ENCODE measurements around the gene SSTR1. TPM values are rescaled to one million over a fixed set of nuclear protein-coding genes. Genes with fewer than 3 reads are reported as not detected.
A peak's percentile ranks its signal among the peaks of the same experiment; 100 is the strongest.

The SSTR1 gene, protein sequence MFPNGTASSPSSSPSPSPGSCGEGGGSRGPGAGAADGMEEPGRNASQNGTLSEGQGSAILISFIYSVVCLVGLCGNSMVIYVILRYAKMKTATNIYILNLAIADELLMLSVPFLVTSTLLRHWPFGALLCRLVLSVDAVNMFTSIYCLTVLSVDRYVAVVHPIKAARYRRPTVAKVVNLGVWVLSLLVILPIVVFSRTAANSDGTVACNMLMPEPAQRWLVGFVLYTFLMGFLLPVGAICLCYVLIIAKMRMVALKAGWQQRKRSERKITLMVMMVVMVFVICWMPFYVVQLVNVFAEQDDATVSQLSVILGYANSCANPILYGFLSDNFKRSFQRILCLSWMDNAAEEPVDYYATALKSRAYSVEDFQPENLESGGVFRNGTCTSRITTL
- 0.21 TPM for total RNA-seq (ENCODE audit: unreplicated experiment)
- long read RNA-seq, result 0 reads

DNA sequence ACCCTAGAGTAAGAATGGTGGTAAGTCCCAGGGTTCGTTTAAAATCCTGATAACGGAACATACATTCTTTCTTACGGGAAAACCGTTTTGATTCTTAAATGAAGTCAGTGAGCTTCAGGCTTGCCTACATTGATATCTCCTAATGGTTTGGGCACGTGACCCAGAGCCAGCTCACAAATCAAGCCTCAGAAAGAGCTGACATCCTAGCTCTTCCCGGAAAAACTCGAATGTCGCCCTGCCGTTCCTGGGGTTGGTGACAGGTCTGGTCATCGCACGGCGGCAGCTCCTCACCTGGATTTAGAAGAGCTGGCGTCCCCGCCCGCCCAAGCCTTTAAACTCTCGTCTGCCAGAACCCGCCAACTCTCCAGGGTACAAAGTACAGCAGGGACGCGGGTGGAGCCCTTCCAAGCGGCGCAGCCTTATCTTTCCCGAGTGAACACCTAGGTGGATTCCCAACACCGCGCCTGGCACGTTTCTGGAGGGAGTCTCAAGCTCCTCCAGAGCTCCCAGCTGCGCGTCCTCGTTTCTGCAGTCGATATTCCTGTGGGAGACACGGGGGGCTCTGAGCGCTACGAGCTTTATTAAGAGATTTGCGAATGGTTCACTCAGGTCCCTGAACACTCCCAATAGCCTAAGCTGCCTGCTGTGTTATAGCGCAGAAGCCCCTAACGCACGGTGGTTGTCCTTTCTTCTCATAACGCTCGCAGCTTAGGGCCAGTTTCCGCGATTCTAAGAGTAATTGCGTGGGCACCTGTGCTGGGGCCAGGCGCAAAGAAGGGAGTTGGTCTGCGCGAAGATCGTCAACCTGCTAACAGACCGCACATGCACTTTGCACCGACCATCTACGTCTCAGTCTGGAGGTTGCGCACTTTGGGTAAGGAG, at the start of gene SSTR1:
TSS of gene SSTR1 (plus strand) at position 169 of the 882 bp plus-strand sequence. CDS start 1,486 bp downstream, outside the sequence.
- DNase-seq (ENCODE audit: low spot score), result no peak
- Mint-ChIP-seq H3K4me3 (ENCODE audit: unreplicated experiment) (peak within 1 kb of the TSS; percentile 92), H3K27ac (ENCODE audit: unreplicated experiment) (peak within 1 kb of the TSS; percentile 64), H3K36me3 (ENCODE audit: low read depth, unreplicated experiment) (peaks cover 7% of the 10 kb centered on the region), H3K9me3 (ENCODE audit: unreplicated experiment) (no peaks in the 10 kb centered on the region), H3K4me1 (ENCODE audit: unreplicated experiment) (peaks cover 32% of the 10 kb centered on the region), H3K27me3 (ENCODE audit: unreplicated experiment) (peaks cover 26% of the 10 kb centered on the region)
- TF ChIP-seq, protein P1, sequence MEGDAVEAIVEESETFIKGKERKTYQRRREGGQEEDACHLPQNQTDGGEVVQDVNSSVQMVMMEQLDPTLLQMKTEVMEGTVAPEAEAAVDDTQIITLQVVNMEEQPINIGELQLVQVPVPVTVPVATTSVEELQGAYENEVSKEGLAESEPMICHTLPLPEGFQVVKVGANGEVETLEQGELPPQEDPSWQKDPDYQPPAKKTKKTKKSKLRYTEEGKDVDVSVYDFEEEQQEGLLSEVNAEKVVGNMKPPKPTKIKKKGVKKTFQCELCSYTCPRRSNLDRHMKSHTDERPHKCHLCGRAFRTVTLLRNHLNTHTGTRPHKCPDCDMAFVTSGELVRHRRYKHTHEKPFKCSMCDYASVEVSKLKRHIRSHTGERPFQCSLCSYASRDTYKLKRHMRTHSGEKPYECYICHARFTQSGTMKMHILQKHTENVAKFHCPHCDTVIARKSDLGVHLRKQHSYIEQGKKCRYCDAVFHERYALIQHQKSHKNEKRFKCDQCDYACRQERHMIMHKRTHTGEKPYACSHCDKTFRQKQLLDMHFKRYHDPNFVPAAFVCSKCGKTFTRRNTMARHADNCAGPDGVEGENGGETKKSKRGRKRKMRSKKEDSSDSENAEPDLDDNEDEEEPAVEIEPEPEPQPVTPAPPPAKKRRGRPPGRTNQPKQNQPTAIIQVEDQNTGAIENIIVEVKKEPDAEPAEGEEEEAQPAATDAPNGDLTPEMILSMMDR (IDR thresholded peaks at IDR 0.05; ENCODE audit: unreplicated experiment), result no peak

DNA sequence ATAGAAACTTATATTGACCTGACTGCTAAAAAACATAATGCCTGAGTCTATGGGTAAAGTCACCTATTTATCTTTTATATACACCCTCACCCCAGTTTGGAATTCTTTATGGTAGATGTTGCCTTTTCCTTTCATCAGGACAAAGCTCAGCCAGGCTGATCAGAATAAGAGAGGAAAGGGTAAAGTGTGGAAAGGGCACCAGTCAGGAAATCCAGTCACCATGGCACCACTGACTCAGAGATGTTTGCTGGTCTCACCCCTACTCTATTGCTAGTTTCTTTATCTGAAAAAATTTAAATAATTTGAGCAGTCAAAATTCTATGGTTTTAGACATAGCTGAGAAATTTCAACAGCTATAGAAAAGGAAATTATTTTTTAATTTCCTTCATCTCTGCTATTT, 49.2 kb upstream of the SSTR1 start:
- Mint-ChIP-seq H3K36me3 (ENCODE audit: low read depth, unreplicated experiment) (no peaks in the 10 kb centered on the region), H3K27me3 (ENCODE audit: unreplicated experiment) (no peaks in the 10 kb centered on the region), H3K9me3 (ENCODE audit: unreplicated experiment) (no peaks in the 10 kb centered on the region), H3K4me1 (ENCODE audit: unreplicated experiment) (no peaks in the 10 kb centered on the region), H3K4me3 (ENCODE audit: unreplicated experiment) (no peak overlapping the region), H3K27ac (ENCODE audit: unreplicated experiment) (no peak overlapping the region)
- DNase-seq (ENCODE audit: low spot score), result no peak
- TF ChIP-seq, protein P1 (IDR thresholded peaks at IDR 0.05; ENCODE audit: unreplicated experiment), result no peak

DNA sequence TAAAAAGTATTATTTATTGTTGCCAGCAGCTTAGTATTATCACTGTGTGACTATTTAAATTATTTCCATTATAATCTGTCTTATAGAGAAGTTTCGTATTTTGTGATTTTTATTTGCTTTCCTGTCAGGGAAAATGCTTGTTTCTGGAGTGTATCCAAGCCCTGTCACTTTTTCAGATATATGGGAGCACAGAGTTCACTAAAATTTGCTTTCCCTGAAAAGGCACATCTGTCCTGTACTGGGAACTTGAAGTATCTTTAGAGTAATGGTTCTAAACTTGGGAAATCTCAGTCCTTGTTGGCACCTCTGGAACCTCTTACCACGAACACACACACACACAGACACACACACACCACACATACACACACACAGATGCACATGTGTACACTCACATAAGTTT, 39.3 kb upstream of the SSTR1 start:
- no peaks in the 10 kb centered on the region for H3K27me3 Mint-ChIP-seq (ENCODE audit: unreplicated experiment)
- no peak overlapping the region for H3K27ac Mint-ChIP-seq (ENCODE audit: unreplicated experiment)
- no peaks in the 10 kb centered on the region for H3K36me3 Mint-ChIP-seq (ENCODE audit: low read depth, unreplicated experiment)
- DNase-seq (ENCODE audit: low spot score), result no peak
- TF ChIP-seq, protein P1 (IDR thresholded peaks at IDR 0.05; ENCODE audit: unreplicated experiment), result no peak
- H3K4me1 Mint-ChIP-seq (ENCODE audit: unreplicated experiment), result peaks cover 3% of the 10 kb centered on the region
- no peak overlapping the region for H3K4me3 Mint-ChIP-seq (ENCODE audit: unreplicated experiment)
- no peaks in the 10 kb centered on the region for H3K9me3 Mint-ChIP-seq (ENCODE audit: unreplicated experiment)

DNA sequence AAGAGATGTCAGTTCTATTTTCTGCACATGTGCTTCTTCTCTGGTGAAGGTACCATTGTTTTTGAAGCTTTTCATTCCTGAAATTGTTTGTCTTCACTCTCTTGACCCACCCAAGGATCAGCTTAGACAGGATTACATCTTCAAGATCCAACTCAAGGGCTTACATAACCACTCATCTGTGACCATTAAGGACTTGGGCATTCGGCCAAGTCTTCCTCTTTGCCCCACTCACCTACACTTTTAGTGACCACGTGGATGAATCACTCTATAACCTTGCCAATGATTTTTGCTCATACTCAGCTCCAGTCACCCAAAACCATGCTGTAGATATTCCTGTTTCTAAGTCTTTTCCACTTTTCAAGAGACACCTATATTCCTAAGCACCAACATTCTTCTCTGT, 36.5 kb upstream of the SSTR1 start:
- Mint-ChIP-seq H3K4me3 (ENCODE audit: unreplicated experiment) (no peak overlapping the region), H3K27ac (ENCODE audit: unreplicated experiment) (no peak overlapping the region), H3K9me3 (ENCODE audit: unreplicated experiment) (no peaks in the 10 kb centered on the region), H3K27me3 (ENCODE audit: unreplicated experiment) (no peaks in the 10 kb centered on the region), H3K36me3 (ENCODE audit: low read depth, unreplicated experiment) (no peaks in the 10 kb centered on the region), H3K4me1 (ENCODE audit: unreplicated experiment) (peaks cover 3% of the 10 kb centered on the region)
- no peak for DNase-seq (ENCODE audit: low spot score)
- TF ChIP-seq, protein P1 (IDR thresholded peaks at IDR 0.05; ENCODE audit: unreplicated experiment), result no peak
